Uterus (tissue), 2 donors: ENCODE results near the gene MEAK7.

ENCODE experiments used
- POLR2A ChIP-seq, 2 donors: fragments of 450-650 bp; IDR thresholded peaks; one replicate each; pipeline ENCODE4 v1.6.1; 2016; ENCODE audit warnings: antibody characterized with exemption in 2 of 2, mild to moderate bottlenecking in 1 of 2, moderate library complexity in 1 of 2
- TF ChIP-seq, protein P1 (sequence below), 4 experiments: fragments of 200-600 bp in 2 of 4; fragments of 450-650 bp in 2 of 4; sonication (generic) in 2 of 4; IDR thresholded peaks; one replicate each; pipeline ENCODE4 v1.5.1; 2016 to 2019; ENCODE audit warnings: antibody characterized with exemption in 4 of 4, mild to moderate bottlenecking in 2 of 4, moderate library complexity in 1 of 4

DNA sequence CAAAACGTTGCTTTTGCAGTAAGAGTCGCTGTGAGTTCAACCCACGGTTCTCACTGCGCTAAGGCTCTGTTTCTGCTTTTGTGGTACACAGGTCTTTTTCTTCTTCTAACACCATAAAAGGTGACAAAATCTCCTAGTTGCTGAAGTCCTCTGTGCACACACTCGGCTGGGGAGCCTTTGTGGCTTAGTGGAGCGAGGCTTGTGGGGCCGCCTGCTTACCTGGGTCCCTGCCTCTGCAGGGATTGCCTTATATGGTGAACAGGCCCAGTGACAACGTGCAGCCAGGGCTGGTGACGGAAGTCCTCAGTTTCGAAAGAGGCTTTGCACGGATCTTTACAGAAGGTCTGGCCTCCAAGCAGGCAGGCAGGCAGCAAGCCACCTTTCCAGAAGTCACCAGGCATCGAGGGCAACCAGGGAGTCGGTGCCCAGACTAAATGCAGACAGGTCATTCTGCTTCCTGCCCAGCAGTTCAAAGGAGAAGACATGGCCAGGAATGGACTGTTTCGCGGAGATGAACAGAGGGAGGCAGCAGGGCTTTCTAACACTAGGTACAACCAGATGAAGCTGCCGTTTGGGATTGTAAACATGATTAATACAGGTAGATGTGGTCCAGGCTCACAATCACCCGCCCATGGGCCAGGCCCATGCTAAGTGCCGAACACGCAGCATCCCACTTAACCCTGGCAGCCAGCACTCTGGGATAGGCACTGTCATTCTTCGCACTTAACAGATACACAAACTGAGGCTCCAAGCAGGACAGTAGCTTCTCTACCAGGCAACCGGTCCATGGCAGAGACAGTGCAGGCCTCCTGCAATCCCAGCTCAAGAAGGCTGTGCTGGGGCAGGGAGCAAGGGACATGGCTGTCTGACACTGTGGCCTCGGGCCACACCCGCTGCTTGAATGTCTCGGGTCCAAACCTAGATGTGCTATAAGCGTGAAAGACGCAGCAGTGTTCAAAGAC, 10.7 kb upstream of the MEAK7 start:
- TF ChIP-seq, protein P1, sequence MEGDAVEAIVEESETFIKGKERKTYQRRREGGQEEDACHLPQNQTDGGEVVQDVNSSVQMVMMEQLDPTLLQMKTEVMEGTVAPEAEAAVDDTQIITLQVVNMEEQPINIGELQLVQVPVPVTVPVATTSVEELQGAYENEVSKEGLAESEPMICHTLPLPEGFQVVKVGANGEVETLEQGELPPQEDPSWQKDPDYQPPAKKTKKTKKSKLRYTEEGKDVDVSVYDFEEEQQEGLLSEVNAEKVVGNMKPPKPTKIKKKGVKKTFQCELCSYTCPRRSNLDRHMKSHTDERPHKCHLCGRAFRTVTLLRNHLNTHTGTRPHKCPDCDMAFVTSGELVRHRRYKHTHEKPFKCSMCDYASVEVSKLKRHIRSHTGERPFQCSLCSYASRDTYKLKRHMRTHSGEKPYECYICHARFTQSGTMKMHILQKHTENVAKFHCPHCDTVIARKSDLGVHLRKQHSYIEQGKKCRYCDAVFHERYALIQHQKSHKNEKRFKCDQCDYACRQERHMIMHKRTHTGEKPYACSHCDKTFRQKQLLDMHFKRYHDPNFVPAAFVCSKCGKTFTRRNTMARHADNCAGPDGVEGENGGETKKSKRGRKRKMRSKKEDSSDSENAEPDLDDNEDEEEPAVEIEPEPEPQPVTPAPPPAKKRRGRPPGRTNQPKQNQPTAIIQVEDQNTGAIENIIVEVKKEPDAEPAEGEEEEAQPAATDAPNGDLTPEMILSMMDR (IDR thresholded peaks at IDR 0.05), result no peak
- no peak for TF ChIP-seq POLR2A (IDR thresholded peaks at IDR 0.05)
